ENCODE measurements around the gene NOMO2.
"Not testable (repeated sequence)": the region's sequence is repeated elsewhere in the genome, so short reads cannot be mapped to it uniquely, and the experiment has no call there.

- TF ChIP-seq, protein P1, sequence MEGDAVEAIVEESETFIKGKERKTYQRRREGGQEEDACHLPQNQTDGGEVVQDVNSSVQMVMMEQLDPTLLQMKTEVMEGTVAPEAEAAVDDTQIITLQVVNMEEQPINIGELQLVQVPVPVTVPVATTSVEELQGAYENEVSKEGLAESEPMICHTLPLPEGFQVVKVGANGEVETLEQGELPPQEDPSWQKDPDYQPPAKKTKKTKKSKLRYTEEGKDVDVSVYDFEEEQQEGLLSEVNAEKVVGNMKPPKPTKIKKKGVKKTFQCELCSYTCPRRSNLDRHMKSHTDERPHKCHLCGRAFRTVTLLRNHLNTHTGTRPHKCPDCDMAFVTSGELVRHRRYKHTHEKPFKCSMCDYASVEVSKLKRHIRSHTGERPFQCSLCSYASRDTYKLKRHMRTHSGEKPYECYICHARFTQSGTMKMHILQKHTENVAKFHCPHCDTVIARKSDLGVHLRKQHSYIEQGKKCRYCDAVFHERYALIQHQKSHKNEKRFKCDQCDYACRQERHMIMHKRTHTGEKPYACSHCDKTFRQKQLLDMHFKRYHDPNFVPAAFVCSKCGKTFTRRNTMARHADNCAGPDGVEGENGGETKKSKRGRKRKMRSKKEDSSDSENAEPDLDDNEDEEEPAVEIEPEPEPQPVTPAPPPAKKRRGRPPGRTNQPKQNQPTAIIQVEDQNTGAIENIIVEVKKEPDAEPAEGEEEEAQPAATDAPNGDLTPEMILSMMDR (conservative IDR thresholded peaks at IDR 0.05): not testable (repeated sequence)
- not testable (repeated sequence) for TF ChIP-seq EZH2 (IDR thresholded peaks at IDR 0.05; ENCODE audit: low read depth)
Observed at GRCh38 chr16:18387767-18388166, 174.1 kb downstream of the NOMO2 start.
